ENCODE measurements around the gene CFAP65.

DNA sequence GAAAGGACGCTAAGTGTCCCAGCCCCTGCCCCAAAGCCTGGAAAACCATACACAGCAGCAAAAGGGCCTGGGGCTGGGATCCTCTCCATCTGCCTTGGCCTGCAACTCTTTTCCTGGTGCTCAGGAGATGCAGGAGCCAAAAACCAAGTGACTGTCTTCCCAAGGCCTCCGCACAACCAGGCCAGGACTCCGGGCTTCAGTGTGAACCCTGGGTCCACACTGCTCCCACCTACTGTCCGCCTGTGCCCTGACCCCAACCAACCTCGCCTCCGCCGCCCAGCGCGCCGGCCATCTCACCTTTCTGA lies 57.4 kb downstream of the CFAP65 start:
- TF ChIP-seq, protein P1, sequence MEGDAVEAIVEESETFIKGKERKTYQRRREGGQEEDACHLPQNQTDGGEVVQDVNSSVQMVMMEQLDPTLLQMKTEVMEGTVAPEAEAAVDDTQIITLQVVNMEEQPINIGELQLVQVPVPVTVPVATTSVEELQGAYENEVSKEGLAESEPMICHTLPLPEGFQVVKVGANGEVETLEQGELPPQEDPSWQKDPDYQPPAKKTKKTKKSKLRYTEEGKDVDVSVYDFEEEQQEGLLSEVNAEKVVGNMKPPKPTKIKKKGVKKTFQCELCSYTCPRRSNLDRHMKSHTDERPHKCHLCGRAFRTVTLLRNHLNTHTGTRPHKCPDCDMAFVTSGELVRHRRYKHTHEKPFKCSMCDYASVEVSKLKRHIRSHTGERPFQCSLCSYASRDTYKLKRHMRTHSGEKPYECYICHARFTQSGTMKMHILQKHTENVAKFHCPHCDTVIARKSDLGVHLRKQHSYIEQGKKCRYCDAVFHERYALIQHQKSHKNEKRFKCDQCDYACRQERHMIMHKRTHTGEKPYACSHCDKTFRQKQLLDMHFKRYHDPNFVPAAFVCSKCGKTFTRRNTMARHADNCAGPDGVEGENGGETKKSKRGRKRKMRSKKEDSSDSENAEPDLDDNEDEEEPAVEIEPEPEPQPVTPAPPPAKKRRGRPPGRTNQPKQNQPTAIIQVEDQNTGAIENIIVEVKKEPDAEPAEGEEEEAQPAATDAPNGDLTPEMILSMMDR (IDR thresholded peaks at IDR 0.05 in 2 of 3, conservative IDR thresholded peaks at IDR 0.05 in 1 of 3; ENCODE audit: borderline replicate concordance in 1 of 3, insufficient read depth in 1 of 3, low read depth in 2 of 3, low read length in 2 of 3) = no peak
- TF ChIP-seq EZH2 (IDR thresholded peaks at IDR 0.05) = no peak
